NCI-H1436 (cell line): ENCODE measurements around the gene RABGAP1L.
"Not testable (repeated sequence)": the region's sequence is repeated elsewhere in the genome, so short reads cannot be mapped to it uniquely, and the experiment has no call there.

Experiments used
- DNase-seq: peaks from one replicate; lab custom pipeline; 2025; lab: John Stamatoyannopoulos, UW

The RABGAP1L gene

DNA sequence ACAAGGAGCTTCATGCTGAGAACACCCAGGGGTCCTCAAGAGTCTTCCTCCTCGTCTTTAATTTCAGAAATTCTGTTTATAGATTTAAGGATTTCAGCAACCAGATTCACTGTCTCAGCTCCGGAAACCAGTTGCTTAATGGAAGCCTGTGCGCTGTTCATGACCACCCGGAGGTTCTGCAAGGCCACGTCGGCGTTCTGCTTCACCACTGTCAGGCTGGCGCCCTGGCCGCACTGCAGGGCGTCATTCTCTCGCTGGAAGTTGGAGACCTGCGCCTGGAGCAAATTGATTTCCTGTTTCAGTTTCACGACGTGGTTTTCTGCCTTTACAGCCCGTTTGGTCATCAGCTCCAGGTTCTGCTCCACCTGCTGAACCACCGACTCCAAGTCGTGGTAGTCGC, 885.3 kb downstream of the RABGAP1L start:
- DNase-seq: not testable (repeated sequence)
